CD4-positive, alpha-beta T cell treated with Interleukin-17A for 4 hours (primary cell): ENCODE results near the gene HMBS.
"Not testable (repeated sequence)": the region's sequence is repeated elsewhere in the genome, so short reads cannot be mapped to it uniquely, and the experiment has no call there.

ENCODE experiments used
- DNase-seq: peaks from one replicate; pipeline ENCODE4 v3.0.0-alpha.2; 2020; ENCODE audit warnings: mixed read lengths

The HMBS gene

DNA sequence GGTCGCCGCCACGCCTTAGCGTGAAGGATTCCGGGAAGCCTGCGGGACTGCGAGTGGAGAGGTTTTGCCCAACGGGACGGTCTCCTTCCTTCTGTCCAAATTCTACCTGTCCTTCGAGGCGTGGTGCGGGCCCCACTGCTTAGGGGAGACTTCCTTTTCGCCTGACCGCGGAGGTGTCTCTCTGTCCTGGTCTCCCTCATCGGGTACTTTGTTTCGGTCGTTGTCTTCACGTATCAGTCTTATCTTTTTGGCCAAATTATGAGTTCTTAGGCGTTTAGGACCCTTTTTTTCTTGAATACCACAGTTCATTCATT, 37.1 kb downstream of the HMBS start:
- DNase-seq = no peak

GRCh38 chr11:119125821-119126220, 41.1 kb downstream of the HMBS start:
- DNase-seq = no peak

DNA sequence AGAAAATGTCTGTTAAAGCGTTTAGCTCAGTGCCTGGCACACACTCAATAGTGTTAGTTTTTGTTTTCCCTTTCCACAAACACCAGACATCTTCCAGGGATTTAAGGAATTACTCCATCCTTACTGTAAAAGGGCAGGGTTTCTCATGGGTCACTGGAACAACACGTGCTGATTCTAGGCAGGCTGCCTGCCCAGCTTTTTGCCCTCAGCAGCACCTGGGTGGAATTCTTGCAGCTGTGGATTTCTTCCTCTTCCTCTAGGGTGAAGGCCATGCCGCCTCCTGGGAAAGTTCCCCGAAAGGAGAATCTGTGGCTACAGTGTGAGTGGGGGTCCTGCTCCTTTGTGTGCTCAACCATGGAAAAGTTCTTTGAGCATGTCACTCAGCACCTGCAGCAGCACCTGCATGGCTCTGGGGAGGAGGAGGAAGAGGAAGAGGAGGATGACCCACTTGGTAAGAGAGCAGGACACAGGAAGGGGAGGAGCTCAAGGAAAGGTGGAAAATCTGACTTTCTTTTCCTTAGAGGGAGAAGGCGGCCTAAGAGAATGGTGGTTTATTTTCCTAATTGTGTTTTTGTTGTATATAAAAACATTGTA, 42.1 kb downstream of the HMBS start:
- no peak for DNase-seq

- DNase-seq = no peak
Measured at GRCh38 chr11:119130662-119131061, 46.0 kb downstream of the HMBS start.

DNA sequence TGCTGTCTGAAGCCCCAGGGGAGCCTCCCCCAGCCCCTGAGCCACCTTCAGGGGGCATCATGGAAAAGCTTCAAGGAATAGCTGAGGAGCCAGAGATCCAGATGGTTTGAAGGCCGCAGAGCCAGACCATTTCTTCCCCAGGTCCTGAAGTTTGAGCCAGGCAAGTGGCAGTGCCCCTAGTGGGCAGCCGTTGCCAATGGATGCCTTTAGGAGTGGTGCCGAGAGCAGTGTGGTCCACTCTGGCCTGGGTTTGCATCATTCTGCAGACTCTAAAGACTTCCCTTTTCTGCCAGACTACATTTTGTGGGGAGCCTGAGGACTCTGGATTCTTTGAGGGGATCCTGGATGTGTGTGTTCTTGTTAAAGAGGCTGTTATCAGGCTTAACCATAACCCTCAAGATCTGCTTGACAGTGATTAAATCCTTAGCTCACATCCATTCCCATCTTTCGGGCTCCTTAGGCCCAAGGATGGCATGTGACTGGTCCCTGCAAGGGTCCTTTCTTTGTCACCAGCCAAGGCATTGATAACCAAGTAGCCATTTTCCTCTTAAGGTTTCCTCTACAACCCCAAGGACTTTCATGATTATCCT, 49.8 kb downstream of the HMBS start:
- DNase-seq = peak; percentile 17

DNA sequence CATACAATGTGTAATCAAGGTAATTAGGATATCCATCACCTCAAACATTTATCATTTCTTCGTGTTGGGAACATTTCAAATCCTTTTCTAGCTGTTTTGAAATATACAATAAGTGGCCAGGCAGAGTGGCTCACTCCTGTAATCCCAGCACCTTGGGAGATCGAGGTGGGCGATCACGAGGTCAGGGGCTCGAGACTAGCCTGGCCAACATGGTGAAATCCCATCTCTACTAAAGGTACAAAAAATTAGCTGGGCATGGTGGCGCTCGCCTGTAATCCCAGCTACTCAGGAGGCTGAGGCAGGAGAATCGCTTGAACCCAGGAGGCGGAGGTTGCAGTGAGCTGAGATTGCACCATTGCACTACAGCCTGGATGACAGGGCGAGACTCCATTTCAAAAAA, 54.6 kb downstream of the HMBS start:
- not testable (repeated sequence) for DNase-seq
